HG03139 (cell line): ENCODE data around the gene AREG.
A peak's percentile ranks its signal among the peaks of the same experiment; 100 is the strongest.
"Not testable (repeated sequence)": the region's sequence is repeated elsewhere in the genome, so short reads cannot be mapped to it uniquely, and the experiment has no call there.

Source experiments
- ATAC-seq: cut with Tn5 transposase; IDR thresholded peaks from one replicate; pipeline ENCODE4 v1.9.1; 2021; ENCODE audit not compliant: unreplicated experiment

AREG gene, protein sequence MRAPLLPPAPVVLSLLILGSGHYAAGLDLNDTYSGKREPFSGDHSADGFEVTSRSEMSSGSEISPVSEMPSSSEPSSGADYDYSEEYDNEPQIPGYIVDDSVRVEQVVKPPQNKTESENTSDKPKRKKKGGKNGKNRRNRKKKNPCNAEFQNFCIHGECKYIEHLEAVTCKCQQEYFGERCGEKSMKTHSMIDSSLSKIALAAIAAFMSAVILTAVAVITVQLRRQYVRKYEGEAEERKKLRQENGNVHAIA

GRCh38 chr4:74444891-74445642, at the start of gene AREG:
AREG (plus strand) TSS chr4:74445136; CDS start chr4:74445346, 210 bp downstream.
- peak; percentile 90 for ATAC-seq

- no peak for ATAC-seq
These were observed 49.3 kb upstream of the AREG start for GRCh38 chr4:74395633-74396032.

DNA sequence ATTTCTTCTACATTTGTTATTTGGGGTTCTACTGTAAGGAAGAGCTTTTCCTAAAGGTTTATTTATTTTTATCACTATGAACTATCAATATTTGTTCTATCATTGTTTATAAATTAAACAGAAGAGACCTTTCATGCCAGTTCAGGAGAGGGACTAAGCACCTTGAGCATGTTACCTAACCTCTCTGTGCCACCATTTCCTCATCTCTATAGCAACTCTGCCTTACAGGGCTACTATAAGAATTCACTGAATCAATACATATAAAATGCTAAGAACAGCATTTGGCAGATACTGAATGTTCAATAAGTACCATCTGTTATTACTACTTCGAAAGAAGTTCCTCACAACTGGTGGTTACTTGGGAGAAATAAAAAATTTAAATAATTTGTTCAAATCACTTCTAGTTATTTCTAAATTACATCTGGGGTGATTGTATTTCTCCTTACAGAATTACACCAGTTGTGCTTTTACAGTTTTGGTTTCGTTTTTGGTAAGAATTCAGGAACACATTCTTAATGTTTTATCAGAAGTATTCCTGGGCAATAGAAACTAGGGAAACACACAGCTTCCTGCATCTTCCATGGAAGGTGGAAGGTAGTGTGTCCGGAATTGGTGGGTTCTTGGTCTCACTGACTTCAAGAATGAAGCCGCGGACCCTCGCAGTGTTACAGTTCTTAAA, 47.0 kb upstream of the AREG start:
- no peak for ATAC-seq

GRCh38 chr4:74398894-74399589, 45.9 kb upstream of the AREG start:
- ATAC-seq = not testable (repeated sequence)

DNA sequence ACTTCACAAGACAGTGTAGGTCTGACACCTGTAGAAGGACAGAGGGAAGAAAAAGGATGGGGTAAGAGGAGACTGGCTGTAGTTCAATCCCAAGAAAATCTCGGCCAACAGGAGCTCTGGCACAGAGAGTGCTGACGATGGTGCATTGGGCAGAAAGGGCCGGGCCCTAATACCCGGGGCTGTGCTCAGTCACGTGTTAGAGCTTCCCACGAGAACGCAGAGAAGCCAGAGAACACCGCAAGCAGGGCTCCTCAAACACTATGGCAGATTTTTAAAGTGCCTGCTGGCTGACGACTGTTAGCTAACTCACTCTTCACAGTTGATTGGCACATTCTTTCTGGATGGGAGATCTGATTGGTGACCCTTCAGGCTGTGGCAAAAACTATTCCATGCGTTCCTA, 44.5 kb upstream of the AREG start:
- ATAC-seq = no peak

- ATAC-seq = peak; percentile 97
These were observed 42.1 kb upstream of the AREG start for GRCh38 chr4:74402692-74403456.

GRCh38 chr4:74407891-74408290, 37.0 kb upstream of the AREG start:
- no peak for ATAC-seq

DNA sequence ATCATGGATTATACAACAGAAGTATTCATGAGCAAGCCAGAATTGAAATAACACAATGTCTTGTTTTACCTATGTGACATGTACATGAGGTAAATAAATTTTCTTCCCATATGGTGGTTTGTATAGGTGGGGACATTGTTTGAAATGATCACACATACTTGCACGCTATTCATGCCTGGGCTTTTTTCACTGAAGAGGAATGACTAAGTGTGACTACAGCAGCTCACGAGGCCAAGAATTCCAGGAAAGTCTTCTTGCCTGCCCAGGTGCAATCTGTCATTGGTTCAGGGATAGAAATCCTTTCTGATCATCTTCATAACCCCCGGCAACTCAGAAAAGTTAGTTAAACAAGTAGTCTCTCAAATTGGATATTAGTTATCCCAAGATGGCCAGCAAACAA, 36.3 kb upstream of the AREG start:
- no peak for ATAC-seq

- ATAC-seq = no peak
These were observed 34.7 kb upstream of the AREG start for GRCh38 chr4:74410272-74410671.

GRCh38 chr4:74412225-74412624, 32.7 kb upstream of the AREG start:
- ATAC-seq = no peak

GRCh38 chr4:74413265-74413664, 31.7 kb upstream of the AREG start:
- ATAC-seq = no peak

GRCh38 chr4:74414149-74414809, 30.7 kb upstream of the AREG start:
- no peak for ATAC-seq

GRCh38 chr4:74415602-74416300, 29.2 kb upstream of the AREG start:
- no peak for ATAC-seq

DNA sequence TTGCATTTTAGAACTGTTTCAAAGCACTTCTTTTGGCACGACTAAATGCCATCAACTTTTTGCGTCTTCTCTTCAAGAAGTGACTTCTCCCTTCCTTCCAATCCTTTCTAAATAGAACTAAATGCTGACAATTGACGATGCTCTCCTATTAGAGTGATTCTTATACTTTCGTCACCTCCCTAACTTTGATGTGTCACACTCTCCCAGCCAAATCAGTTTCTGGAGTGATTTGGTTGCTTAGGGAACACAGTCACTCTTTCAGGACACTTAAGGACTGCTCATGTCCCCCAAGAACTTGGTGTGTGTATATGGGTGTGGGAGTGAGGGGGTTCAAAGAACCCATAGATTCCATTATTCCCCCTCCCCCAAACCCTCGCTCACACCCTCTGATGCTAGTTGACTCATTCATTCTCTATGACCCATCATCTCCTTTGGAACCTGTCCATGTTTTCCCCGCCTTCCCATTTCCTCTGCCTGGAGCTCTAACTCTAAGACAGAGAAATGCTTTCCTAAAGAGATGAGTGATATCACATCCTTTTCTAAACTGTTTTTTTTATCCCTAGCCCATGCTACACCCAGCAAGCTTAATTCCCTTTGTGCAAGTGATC, 26.8 kb upstream of the AREG start:
- ATAC-seq = no peak

- ATAC-seq = no peak
These were observed 24.1 kb upstream of the AREG start for GRCh38 chr4:74420863-74421262.

- ATAC-seq = no peak
These were observed 21.8 kb upstream of the AREG start for GRCh38 chr4:74423104-74423503.

DNA sequence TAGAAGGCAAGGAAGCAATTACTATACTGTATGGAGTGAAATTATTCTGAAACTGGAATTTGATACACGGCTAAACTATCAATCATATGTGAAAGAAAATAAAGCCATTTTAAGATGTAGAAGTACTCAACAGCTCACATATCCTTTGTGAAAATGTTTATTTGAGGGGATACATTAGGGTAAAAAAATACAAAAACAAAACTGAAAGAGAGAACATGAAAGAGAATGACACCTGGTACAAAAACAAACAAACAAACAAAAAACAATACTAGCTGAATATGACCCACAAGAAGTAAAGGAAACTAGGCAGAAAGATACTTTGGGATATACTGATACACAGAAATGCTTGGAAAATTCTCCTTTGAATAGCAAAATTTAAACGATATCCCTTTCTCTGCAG, 20.8 kb upstream of the AREG start:
- no peak for ATAC-seq

DNA sequence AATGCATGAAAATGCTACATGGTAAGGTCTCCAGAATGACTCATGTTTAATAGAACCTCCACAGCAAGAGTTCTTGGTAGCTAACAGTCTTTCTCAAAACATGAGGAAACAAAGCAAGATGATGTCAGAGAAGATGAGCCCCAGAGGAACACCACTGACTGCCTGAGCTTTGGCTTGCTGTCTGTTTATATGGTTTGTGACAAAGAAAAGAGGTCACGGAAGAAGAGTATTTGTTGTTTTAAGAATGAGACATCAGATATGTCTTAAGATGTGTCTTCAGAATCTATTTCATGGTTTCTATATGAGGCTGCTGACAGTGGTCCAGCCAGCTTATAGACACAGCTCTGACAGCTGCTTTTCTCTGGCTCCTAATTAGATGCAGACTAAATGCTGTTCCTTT, 18.8 kb upstream of the AREG start:
- ATAC-seq = no peak

DNA sequence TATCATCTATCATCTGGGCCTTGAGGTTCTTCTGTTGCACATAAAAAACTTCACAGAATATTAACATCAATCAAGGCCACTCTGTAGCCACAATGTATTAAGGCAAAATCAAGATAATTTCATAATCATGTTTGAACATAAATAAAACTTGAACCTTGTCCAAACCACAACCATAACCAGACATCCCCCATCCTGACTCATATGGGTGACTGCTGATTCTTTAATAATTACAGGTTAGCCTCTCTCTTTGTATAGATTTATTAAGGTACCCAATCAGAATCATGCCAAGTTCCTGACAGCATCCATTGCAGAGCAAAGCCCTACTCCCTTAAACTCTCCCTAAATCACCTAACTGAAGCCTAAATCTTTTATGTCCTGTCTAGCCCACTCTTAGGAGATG, 16.7 kb upstream of the AREG start:
- ATAC-seq = no peak
